GOT3 (cell line): ENCODE results near the gene EPPIN.

Source experiments
- DNase-seq: peaks from one replicate; lab custom pipeline; 2025; ENCODE audit warnings: mixed read lengths; lab: John Stamatoyannopoulos, UW

EPPIN gene

DNA sequence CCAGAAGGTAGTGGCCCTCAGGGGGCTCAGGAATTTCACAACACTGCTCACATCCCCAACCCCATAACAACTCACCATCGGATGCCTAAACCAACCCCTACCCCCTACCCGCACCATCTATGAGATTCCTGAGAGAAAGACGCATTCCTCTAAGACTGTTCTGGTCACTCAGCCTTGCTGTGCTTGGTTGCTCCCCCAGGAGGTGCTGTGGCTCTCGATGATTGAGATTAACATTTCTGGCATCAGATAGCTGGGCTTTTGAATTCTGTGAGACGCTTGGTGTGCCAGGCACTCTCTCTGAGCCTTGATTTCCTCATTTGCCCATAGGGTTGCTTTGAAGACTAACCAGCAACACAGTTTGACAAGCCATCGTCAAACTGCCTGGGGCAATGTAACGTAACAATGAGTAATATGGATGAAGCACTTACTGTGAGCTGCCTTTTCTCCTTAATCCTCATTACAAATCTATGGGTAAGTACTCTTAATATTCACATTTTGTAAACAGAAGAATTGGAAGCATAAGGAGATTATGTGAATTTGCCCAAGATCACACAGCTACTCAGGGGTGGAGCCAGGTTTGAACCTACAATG lies 8.9 kb downstream of the EPPIN start:
- DNase-seq: no peak

DNA sequence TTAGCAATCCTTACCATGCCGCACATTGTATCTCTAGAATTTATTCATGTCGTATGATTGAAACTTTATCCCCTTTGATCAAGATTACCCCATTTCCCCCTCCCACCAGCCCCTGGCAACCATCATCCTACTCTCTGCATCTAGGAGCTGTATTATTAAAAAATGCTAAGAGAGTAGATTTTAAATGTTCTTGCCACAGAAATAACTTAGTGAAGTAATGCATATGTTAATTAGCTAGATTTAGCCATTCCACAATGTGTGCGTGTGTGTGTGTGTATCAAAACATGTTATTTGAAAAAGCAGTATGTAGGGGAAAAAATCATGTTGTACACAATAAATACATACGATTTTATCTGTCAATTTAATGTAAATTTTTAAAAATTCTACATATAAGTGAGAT lies 19.9 kb downstream of the EPPIN start:
- no peak for DNase-seq

DNA sequence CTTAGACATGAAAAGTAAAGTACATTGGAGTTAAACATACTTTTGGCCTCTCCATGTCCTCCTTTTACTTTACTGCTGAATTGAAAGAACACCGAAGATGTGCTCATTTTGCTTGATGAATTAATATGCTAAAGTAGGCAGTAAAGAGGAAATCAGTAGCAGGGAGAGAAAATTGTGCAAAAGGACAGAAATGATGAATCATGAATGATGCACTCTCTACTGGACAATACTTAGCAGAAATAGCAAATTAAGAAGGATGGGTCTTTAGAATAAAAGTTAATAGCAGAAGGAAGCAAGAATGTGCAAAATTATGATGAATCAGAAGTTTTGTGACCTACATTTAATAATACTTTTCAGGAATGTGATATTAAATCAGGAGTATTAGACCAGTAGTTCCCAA lies 23.4 kb downstream of the EPPIN start:
- DNase-seq: no peak

DNA sequence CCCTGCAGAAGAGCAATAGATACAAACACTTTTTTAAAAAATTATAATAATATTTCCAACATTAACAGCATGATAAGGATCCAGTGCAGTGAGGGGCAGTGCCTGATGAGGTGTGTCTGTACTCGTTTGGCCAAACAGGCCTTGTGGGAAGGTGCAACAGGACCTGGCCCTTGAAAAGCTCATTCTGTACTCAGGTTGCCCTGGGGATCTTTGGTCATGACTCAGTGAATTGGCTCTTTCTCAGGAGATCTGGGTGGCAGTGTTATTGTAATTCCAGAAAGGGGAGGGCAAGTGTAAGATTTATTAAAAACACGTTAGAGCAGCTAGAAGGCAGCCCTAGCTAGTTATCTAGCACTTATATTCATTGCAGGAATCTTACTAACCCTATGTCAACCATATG lies 28.9 kb downstream of the EPPIN start:
- no peak for DNase-seq

DNA sequence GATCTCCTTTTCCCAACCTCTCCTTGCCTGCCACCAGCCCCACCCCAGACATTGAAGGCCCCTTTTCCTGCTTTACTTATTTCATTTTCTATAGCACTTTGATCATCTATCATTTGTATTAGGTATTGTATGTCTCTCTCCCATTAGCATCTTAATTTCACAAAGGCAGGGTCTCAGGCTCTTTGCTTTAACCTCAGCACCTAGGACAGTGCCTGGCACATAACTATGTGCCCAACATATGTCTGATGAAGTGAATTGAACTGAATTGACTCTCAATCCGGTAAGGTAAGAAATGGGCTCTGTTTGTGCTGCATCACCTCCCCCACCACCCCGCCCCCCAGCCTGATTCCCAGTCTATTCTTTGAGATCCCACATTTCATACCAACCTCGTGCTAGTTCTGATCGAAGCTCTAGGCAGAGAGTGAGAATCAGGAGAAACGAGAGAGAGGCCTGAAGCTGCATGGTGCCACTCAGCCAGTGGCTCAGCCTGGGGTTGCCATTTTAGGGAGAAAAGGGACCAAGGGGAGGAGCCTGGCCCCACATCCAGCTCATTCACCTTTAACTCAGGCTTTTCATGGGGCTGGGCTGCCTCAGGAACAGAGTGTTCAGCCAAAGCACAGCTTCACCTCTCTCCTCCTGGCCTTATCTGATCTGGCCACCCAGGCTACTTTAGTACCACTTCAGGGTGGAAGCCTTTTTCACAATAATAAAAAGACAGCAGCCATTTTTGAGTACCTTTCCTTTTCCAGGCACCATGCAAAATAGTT lies 31.9 kb downstream of the EPPIN start, which contains the start of gene SPINT3:
Gene SPINT3 (minus strand): TSS at position 476 of the 767 bp plus-strand sequence. CDS start 14 bp downstream, at position 462.
- DNase-seq: no peak

DNA sequence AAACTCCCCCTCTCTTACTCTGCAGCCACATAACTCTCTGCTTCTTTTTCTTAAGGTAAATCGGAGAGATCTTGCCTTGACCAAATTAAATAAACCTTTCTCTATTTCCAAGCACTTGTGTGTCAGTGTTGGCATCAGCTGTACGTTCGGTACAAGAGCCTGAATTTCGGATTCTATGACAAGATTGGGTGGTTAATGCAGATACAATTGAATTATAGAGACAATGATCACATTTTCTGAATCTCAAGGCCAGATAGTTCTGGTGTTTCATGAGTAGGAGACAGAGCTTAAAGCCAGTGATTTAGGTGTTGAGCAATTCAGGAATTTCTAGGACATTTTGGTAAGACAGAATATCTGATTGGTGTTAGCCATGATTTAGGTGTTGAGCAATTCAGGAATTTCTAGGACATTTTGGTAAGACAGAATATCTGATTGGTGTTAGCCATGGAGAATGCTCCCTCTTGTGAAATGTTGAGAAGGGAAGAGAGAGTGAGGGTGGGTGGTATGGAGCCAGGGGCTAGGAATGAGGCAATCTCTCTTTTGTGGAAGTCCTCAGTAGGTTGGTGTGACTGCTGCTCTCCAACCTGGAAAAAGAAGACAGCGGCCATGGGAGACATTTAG lies 36.8 kb downstream of the EPPIN start:
- DNase-seq: no peak

DNA sequence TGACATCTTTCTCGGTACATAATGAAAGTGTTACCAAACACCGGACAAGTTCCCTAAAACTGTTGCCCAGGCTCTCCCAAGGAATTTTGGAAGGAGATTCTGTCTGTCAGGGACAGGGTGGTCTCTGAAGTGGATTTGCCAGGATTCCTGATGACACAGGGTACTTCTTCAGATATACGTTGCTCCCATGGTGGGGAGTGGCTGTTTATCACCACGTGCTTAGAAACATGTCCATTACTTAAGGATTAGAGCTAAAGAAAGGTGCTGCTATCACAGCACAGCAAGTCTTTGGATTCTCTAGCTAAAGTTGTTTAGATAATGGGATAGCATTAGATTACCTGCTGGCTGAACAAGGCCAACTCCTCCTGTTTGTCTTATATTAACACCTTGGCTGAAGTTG lies 38.1 kb downstream of the EPPIN start:
- DNase-seq: no peak

DNA sequence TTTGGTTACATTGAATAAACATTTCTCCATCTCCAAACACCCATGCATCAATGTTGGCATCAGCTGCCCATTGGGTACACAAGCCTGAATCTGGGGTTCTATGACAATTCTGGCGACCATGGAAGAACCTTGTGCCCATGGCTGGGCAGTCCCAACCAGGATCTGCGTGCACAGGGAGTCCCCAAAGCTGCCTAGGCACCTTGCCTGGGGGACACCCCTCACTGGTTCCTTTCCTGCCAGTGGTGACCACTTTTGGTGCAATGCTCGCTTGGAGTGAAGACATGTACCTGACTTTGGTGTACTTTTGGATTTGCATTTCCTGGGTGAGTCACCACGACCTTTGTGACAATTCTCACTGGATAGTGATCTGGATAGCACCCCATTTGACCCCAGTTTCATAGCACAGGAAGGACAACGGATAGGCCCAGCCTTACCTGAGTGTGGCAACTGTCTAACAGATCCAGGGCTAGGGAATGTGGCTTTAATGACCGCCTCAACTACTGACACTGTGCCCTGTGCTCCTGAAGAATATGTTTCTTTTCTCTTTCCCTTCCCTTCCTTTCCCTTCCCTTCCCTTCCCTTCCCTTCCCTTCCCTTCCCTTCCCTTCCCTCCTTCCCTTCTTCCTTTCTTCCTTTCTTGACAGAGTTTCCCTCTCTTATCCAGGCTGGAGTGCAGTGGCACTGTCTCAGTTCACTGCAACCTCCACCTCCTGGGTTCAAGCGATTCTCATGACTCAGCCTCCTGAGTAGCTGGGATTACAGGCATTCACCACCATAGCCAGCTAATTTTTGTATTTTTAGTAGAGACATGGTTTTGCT lies 38.9 kb downstream of the EPPIN start:
- DNase-seq: no peak

DNA sequence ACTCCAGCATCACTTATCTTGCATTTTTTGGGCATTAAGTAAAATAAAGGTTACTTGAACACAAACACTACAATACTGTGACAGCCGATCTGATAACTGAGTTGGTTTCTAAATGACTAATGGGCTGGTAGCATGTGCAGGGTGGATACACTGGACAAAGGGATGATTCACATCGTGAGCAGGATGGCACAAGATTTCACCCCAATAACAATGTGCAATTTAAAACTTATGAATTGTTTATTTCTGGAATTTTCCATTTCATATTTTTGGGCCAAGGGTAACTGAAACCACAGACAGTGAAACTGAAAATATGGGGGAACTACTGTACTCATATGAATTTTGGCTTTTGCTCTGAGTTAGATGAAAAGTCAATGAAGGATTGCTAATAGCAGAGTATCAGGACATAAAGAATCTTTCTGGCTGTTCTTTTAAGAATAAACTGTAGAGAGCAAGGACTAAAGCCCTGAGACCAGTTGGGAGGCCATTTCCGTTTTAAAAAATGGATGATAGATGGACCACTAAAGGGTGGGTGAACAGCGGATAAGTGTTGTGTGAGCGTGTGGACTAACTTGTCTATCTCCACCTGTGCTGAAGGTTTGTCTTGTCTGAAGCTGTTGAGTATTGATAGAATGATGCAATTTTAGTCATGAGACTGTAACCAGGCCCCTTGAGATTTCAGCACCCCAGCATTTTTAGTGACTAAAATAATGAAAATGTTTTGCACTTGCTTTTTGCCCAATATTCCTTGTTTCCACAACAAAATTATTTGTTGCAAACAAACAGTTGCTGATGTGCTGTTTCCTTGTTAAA lies 40.0 kb downstream of the EPPIN start:
- DNase-seq: no peak

DNA sequence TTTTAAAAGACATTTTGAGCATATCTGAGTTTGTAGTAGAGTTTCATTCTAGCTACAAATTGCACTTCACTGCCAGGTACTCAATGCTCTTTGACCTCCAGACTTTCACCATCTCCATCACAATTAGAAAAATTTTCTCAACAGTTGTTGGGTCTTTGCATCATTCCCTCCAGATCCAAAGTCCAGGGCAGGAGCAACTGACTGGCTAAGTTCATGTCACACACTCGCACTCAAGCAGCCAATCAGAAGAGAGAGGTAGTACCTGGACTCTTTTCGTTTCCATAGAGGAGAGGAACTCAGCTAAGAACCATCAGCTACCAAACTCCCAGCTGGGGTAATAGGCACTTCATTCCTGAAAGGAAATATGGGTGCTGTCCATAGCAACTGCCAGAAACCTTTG lies 40.8 kb downstream of the EPPIN start:
- DNase-seq: no peak

DNA sequence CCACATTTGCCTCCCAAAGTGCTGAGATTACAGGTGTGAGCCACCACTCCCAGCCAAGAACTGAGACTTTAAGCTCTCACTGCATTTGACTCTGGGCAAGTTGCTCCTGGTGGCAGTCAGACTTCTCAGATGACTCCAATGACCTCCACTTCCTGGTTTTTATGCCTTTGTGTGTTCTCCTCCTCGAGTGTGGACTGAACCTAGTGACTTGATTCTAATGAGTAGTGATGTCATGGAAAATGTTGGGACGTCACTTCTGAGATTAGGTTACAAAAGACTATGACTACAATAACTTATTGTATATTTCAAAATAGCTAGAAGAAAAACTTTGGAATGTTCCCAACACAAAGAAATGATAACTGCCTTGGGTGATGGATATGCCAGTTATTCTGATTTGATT lies 43.8 kb downstream of the EPPIN start:
- DNase-seq: no peak

DNA sequence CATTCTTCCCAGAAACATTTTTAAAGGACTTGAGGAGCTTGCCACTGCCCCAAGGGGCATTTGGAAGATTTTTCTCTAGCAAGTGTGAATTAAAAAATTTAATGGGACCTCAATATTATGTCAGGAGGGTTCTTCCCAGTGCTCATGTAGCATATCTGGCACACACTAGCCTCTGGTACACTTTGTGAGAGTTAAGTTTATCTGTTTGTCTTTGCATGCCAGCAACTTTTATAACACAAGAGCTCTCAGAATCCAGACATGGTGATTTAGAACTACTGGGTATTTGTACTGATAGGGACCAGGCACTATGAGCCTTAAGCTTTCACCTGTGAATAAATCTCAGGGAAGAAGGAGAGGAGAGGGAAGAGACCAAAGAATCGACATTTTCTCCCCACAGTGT lies 44.6 kb downstream of the EPPIN start:
- no peak for DNase-seq

DNA sequence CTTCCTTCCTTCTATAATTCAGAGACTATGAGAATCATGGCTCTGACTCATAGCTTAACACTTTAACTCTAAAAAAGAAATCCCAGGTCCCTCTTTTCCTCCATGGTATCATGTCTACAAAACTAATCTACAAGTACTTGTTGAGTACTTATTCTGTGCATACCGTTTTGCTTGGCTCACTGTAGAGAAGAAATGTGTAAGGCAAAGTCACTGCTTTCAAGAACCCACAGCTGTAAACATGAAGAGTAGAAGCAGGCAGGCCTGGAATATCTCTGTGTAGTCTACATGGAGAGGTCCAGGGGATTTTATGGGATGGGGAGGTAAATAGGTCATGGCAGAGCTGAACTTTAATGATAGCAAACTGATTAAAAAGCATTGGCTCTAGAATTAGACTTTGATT lies 45.6 kb downstream of the EPPIN start:
- no peak for DNase-seq

DNA sequence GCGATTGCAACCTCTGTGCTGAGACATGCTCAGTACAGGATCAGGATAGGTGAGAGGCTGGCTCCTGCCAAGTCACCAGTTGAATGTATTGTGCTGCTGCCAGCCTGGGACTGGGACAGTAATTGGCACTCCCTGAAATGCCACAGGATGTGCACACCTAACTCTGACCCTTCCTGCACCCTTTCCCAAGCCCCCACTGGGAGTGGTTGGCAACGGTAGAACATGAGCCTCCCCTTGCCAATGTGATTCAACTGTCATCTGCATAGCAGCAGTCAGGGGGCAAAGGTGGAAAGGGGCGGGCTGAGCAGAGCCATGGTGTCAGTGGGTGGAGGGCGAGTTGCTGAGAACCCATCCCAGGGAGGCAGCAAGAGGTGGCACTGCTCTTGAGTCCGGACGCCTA lies 47.2 kb downstream of the EPPIN start:
- DNase-seq: no peak

DNA sequence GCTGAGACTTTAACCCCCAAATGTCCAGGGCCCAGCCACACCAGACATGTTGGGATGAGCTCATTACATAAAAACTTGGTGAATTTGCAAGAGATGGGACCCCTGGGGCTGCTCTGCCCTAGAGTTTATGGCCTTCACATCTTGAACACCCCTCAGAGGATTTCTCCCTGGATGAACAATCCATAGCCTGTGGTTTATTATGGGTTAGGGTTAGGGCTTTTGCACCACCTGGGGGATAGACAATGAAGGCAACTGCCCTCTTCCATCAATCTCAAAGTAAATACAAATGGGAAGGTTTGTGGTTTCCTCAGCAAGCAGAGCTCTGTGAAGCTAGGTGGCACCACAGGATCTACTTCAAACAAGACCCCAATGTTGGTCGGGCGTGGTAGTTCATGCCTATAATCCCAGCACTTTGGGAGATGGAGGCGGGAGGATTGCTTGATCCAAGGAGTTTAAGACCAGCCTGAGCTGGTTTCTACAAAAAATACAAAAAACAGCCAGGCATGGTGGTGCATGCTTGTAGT lies 49.2 kb downstream of the EPPIN start:
- DNase-seq: no peak

DNA sequence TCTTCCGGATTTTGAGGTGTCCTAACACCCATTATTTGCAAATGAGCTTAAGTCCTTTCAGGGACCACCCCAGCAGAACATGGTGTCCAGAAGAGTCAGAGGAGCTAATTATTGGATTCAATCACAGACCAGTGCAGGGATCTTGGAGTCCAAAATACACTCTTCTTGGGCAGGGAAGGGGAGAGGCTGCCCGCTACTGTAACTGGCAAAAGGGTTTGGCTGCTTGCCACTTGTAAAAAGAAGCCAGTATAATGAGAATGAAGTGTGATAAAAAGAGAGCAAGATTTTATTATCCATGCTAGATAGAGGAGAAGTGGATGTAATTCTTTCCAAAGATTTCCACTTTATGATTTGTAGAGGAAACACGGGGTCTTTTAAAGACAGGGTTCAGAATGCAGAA lies 51.0 kb downstream of the EPPIN start:
- DNase-seq: no peak

DNA sequence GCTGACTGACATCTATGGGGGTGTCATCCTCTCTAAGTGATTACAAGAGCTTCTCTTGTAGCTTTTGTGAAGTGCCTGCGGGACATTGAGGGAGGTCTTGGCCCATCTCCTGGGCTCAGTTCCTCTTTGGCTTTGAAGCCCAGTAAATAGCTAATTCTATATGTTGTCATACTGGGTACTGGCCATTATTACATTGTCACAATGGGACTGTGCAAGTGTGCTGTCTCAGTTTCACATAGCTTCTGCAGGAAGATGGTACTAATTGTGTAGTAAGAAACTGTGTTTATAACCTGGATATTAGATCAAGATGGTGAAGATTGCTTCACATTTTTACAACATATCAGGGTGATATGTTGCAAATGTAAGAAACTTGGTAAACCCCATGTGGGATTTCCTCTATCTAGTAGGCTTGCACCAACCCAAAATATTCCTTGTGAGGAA lies 51.7 kb downstream of the EPPIN start:
- no peak for DNase-seq
